ENCODE data around the gene L3MBTL1.

Gene L3MBTL1

DNA sequence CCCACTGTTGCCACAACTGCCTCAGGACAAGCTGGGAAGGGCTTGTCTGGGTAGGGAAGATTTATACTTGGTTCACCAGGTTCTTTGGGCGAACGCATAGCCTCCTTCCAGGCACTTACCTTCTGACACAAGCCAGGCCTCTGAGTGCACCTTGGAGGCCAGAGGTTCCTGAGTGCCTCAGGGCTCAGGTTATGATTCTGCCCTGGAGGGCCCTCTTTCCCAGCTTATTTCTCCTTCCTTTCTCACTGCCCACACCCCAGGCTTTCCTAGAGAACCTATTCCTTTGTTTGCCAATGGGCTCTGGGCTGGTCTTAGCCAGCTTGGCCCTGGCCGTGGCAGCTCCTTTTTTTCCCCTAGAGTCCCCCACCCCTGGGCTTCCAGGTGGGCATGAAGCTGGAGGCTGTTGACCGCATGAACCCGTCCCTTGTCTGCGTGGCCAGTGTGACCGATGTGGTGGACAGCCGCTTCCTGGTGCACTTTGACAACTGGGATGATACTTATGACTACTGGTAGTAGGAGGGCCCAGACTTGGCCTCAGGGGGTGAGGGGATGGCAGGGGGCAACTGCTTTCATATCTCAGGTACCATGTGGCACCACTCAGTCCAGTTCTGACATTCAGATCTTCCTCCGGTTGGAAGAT, 25.0 kb downstream of the L3MBTL1 start:
- DNase-seq (ENCODE audit: low spot score) = no peak
- H3K27ac ChIP-seq = no peak overlapping the region
- TF ChIP-seq, protein P1, sequence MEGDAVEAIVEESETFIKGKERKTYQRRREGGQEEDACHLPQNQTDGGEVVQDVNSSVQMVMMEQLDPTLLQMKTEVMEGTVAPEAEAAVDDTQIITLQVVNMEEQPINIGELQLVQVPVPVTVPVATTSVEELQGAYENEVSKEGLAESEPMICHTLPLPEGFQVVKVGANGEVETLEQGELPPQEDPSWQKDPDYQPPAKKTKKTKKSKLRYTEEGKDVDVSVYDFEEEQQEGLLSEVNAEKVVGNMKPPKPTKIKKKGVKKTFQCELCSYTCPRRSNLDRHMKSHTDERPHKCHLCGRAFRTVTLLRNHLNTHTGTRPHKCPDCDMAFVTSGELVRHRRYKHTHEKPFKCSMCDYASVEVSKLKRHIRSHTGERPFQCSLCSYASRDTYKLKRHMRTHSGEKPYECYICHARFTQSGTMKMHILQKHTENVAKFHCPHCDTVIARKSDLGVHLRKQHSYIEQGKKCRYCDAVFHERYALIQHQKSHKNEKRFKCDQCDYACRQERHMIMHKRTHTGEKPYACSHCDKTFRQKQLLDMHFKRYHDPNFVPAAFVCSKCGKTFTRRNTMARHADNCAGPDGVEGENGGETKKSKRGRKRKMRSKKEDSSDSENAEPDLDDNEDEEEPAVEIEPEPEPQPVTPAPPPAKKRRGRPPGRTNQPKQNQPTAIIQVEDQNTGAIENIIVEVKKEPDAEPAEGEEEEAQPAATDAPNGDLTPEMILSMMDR (conservative IDR thresholded peaks at IDR 0.05; ENCODE audit: low read depth) = no peak
- POLR2A ChIA-PET (ENCODE audit: low non-redundant PET) = no interaction called here
- CTCF ChIA-PET = interaction anchor here (0.9 to 1.9 kb wide), 2 partner anchors 83 to 178 kb away, joined by 3 to 5 read pairs; no protein-coding TSS in a partner anchor

GRCh38 chr20:43533060-43533459, 25.6 kb downstream of the L3MBTL1 start:
- no peak for DNase-seq (ENCODE audit: low spot score)
- ChIA-PET POLR2A (ENCODE audit: low non-redundant PET) (no interaction called here), CTCF (interaction anchor here (0.5 to 1.9 kb wide), 2 partner anchors 84 to 217 kb away, joined by 3 to 5 read pairs; no protein-coding TSS in a partner anchor)
- H3K27ac ChIP-seq = no peak overlapping the region
- TF ChIP-seq, protein P1 (conservative IDR thresholded peaks at IDR 0.05; ENCODE audit: low read depth) = no peak

GRCh38 chr20:43534016-43534415, 26.5 kb downstream of the L3MBTL1 start:
- TF ChIP-seq, protein P1 (conservative IDR thresholded peaks at IDR 0.05; ENCODE audit: low read depth) = no peak
- CTCF ChIA-PET = no interaction called here
- DNase-seq (ENCODE audit: low spot score) = no peak
- POLR2A ChIA-PET (ENCODE audit: low non-redundant PET) = no interaction called here
- no peak overlapping the region for H3K27ac ChIP-seq

- TF ChIP-seq, protein P1 (conservative IDR thresholded peaks at IDR 0.05; ENCODE audit: low read depth) = no peak
- ChIA-PET CTCF (interaction anchor here (0.6 kb wide), 2 partner anchors 105 to 201 kb away, joined by 3 read pairs; no protein-coding TSS in a partner anchor), POLR2A (ENCODE audit: low non-redundant PET) (no interaction called here)
- no peak overlapping the region for H3K27ac ChIP-seq
- no peak for DNase-seq (ENCODE audit: low spot score)
Observed at GRCh38 chr20:43534791-43535350, 27.4 kb downstream of the L3MBTL1 start.

GRCh38 chr20:43535370-43536004, 28.0 kb downstream of the L3MBTL1 start:
- CTCF ChIA-PET = no interaction called here
- H3K27ac ChIP-seq = no peak overlapping the region
- no peak for DNase-seq (ENCODE audit: low spot score)
- POLR2A ChIA-PET (ENCODE audit: low non-redundant PET) = no interaction called here
- TF ChIP-seq, protein P1 (conservative IDR thresholded peaks at IDR 0.05; ENCODE audit: low read depth) = no peak

DNA sequence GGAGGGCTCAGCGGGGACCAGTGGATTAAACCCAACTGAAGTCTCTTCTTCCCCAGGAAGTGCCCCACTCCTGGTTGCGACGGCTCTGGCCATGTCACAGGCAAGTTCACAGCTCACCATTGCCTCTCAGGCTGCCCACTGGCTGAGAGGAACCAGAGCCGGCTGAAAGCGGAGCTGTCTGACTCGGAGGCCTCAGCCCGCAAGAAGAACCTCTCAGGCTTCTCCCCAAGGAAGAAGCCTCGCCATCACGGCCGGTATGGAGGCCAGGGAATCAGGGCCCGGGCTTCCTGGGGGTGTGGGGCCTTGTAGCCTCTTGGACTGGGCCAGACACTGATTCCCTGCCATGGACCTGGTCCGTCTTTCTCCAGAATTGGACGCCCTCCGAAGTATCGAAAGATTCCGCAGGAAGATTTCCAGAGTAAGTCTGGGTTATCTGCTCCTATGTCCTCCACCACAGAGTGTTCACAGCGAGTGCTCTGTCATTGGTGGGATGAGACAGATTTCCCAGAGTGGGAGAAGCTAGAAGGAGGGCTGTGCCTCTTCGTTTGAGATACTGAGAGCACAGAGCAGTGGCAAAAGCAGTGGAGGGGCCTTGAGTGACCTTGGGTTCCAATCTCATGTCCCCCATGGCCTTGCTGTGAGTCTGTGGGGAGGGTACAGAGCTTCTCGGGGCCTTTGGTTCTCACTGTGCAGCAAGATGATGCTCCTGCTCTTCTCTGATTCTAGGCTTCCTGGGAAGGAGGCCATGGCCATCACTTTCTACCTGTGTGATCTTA, 28.7 kb downstream of the L3MBTL1 start:
- CTCF ChIA-PET = interaction anchor here (0.7 to 2.3 kb wide), 4 partner anchors 47 to 540 kb away, joined by 3 to 9 read pairs (median 4); no protein-coding TSS in a partner anchor
- no peak for DNase-seq (ENCODE audit: low spot score)
- TF ChIP-seq, protein P1 (conservative IDR thresholded peaks at IDR 0.05; ENCODE audit: low read depth) = no peak
- no peak overlapping the region for H3K27ac ChIP-seq
- POLR2A ChIA-PET (ENCODE audit: low non-redundant PET) = no interaction called here

Measured in RWPE1 (cell line).